Endodermal cell (in vitro differentiated cells): ENCODE results near the gene MAPK1. TPM values are rescaled to one million over a fixed set of nuclear protein-coding genes. Genes with fewer than 3 reads are reported as not detected.
A peak's percentile ranks its signal among the peaks of the same experiment; 100 is the strongest.

Experiments
- DNase-seq: peaks from one replicate; pipeline ENCODE4 v3.0.0-alpha.2; 2017
- H3K27ac ChIP-seq: 2 replicates; pipeline ENCODE4 v1.5.1; 2013; ENCODE audit warnings: mild to moderate bottlenecking, low read depth, low read length, moderate library complexity
- H3K27me3 ChIP-seq: 2 replicates; pipeline ENCODE4 v1.6.1; 2013; ENCODE audit warnings: mild to moderate bottlenecking, low read length, moderate library complexity; ENCODE audit not compliant: insufficient read depth, control insufficient read depth, poor library complexity, severe bottlenecking
- H3K36me3 ChIP-seq: 2 replicates; pipeline ENCODE4 v1.7.0; 2013; ENCODE audit warnings: mild to moderate bottlenecking, low read length, moderate library complexity; ENCODE audit not compliant: control insufficient read depth, insufficient read depth
- H3K4me1 ChIP-seq: one replicate; pipeline ENCODE4 v1.7.0; 2013; ENCODE audit warnings: low read length; ENCODE audit not compliant: control insufficient read depth, insufficient read depth
- H3K4me3 ChIP-seq: 2 replicates; pipeline ENCODE4 v1.5.1; 2013; ENCODE audit warnings: mild to moderate bottlenecking, low read length, moderate library complexity
- H3K9ac ChIP-seq: 2 replicates; pipeline ENCODE4 v1.6.1; 2013; ENCODE audit warnings: mild to moderate bottlenecking, low read length, moderate library complexity; ENCODE audit not compliant: poor library complexity, severe bottlenecking; ENCODE audit errors: extremely low read depth
- H3K9me3 ChIP-seq: 2 replicates; pipeline ENCODE4 v1.6.1; 2013; ENCODE audit warnings: mild to moderate bottlenecking, low read length, moderate library complexity; ENCODE audit not compliant: control insufficient read depth
- H3K27ac Mint-ChIP-seq: 2 replicates; pipeline ENCODE4 v1.8.0; 2020; ENCODE audit warnings: mixed read lengths
- H3K27me3 Mint-ChIP-seq: 2 replicates; pipeline ENCODE4 v1.8.0; 2021; ENCODE audit warnings: mild to moderate bottlenecking, mixed read lengths; ENCODE audit not compliant: insufficient read depth
- H3K36me3 Mint-ChIP-seq: 2 replicates; pipeline ENCODE4 v1.8.0; 2020; ENCODE audit warnings: low read depth, mixed read lengths
- H3K4me1 Mint-ChIP-seq: 2 replicates; pipeline ENCODE4 v1.8.0; 2020; ENCODE audit warnings: mixed read lengths
- H3K4me3 Mint-ChIP-seq: 2 replicates; pipeline ENCODE4 v1.8.0; 2020; ENCODE audit warnings: mild to moderate bottlenecking, moderate library complexity, mixed read lengths
- H3K9me3 Mint-ChIP-seq: 2 replicates; pipeline ENCODE4 v1.8.0; 2020; ENCODE audit warnings: mild to moderate bottlenecking, mixed read lengths
- CTCF ChIP-seq: fragments of 200-600 bp; sonication (generic); conservative IDR thresholded peaks from 2 replicates; pipeline ENCODE4 v1.5.0; 2021; ENCODE audit warnings: antibody characterized with exemption, mild to moderate bottlenecking
- WGBS, 2 experiments: methylation state at CpG; one replicate each; pipeline versions ENCODE4 v1.1.5 to v1.1.7; 2013; ENCODE audit warnings: missing lambda C conversion rate in 2 of 2, mixed read lengths in 1 of 2; ENCODE audit not compliant: insufficient coverage in 1 of 2, insufficient read length in 1 of 2; 5-methylcytosine and 5-hydroxymethylcytosine counted together
- total RNA-seq, 2 donors: library from RNA; stranded (reverse); fragmentation: NEBNext Ultra II Directional in 1 of 2; extraction: Animal tissue kit (Norgen Biotek cat#: 25700) in 1 of 2; gene quantifications; 2 replicates in 1 of 2; 3 replicates in 1 of 2; pipeline ENCODE4 v1.2.1, GENCODE V29; 2021

The MAPK1 gene
- total RNA-seq, 2 donors from 2014 or later = 76.8 to 78.6 TPM

DNA sequence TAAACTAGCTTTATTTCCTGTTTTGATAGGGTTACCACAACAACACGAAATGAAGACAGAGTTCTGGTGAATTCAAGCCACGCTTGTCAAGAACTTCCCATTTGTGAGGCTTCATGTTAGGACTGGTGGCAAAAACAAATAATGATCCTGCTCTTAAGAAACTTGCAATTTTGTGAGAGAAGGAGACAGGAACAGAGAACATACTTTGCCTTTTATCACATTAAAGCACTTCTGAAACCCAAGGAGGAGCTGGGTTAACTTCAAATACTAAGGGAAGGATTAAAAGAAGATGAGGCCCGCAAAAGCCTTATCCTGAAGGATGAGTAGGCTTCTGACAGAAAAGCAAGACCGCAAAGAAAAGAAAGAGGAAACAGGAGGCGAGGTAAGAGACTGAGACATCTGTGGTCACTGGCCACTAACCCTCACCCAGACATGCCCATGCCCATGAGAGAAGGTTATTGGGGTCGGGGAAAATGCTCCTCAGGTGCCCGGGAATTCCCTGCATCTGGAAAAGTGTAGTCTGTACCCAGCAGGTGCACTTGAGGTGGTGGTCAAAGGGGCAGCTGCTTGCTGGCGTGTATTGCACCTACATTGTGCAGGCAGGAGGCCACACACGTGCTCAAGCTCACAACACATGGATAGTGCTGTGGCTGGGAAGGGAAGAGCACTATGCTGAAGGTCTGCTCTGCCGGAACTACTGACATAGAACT lies 50.5 kb downstream of the MAPK1 start:
- H3K27ac Mint-ChIP-seq = peak overlapping the region; percentile 80
- no peak overlapping the region for H3K27ac ChIP-seq
- no peak overlapping the region for H3K4me3 Mint-ChIP-seq
- 88 to 89% methylated on average over 7 to 10 of the region's 10 CpGs for WGBS, 2 experiments
- H3K36me3 ChIP-seq = peaks cover under 1% of the 10 kb centered on the region
- peaks cover 23% of the 10 kb centered on the region for H3K4me1 Mint-ChIP-seq
- no peak overlapping the region for H3K4me3 ChIP-seq
- peaks cover 6% of the 10 kb centered on the region for H3K9me3 ChIP-seq
- no peaks in the 10 kb centered on the region for H3K4me1 ChIP-seq
- no peak overlapping the region for H3K9ac ChIP-seq
- no peaks in the 10 kb centered on the region for H3K27me3 ChIP-seq
- peaks cover 7% of the 10 kb centered on the region for H3K9me3 Mint-ChIP-seq
- DNase-seq = no peak
- no peaks in the 10 kb centered on the region for H3K27me3 Mint-ChIP-seq
- TF ChIP-seq CTCF = no peak
- H3K36me3 Mint-ChIP-seq = peaks cover 2% of the 10 kb centered on the region

- Histone ChIP-seq H3K27ac (no peak overlapping the region), H3K9me3 (peaks cover 9% of the 10 kb centered on the region), H3K4me3 (no peak overlapping the region), H3K4me1 (no peaks in the 10 kb centered on the region), H3K27me3 (no peaks in the 10 kb centered on the region), H3K36me3 (peaks cover 4% of the 10 kb centered on the region), H3K9ac (no peak overlapping the region)
- no peaks in the 10 kb centered on the region for H3K27me3 Mint-ChIP-seq
- TF ChIP-seq CTCF = no peak
- peaks cover 23% of the 10 kb centered on the region for H3K4me1 Mint-ChIP-seq
- H3K36me3 Mint-ChIP-seq = peaks cover 8% of the 10 kb centered on the region
- no peak overlapping the region for H3K27ac Mint-ChIP-seq
- WGBS, 2 experiments = 90 to 96% methylated on average over 2 of the region's 2 CpGs
- H3K4me3 Mint-ChIP-seq = no peak overlapping the region
- DNase-seq = no peak
- H3K9me3 Mint-ChIP-seq = peaks cover 11% of the 10 kb centered on the region
These were observed 51.0 kb downstream of the MAPK1 start for GRCh38 chr22:21816472-21816786.

DNA sequence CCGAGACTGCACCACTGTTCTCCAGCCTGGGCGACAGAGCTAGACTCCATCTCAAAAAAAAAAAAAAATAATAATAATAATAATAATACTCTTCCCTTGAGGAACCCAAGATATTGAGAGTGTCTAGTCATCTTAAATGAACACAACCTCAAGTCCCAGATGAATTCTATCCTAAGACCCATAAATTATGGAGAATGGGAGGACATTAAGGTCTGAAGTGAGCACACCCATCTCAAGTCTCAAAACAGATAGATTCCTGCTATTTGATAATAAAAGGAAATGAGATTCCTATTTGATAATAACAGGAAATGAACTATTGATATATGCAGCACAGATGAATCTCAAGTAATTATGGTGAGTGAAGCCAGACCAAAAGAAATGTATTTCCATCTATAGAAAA lies 51.5 kb downstream of the MAPK1 start:
- Histone ChIP-seq H3K9ac (no peak overlapping the region), H3K27ac (no peak overlapping the region), H3K4me1 (no peaks in the 10 kb centered on the region), H3K36me3 (peaks cover 4% of the 10 kb centered on the region), H3K27me3 (no peaks in the 10 kb centered on the region), H3K9me3 (peaks cover 9% of the 10 kb centered on the region), H3K4me3 (no peak overlapping the region)
- H3K27ac Mint-ChIP-seq = no peak overlapping the region
- peaks cover 10% of the 10 kb centered on the region for H3K36me3 Mint-ChIP-seq
- TF ChIP-seq CTCF = no peak
- DNase-seq = no peak
- H3K4me3 Mint-ChIP-seq = no peak overlapping the region
- peaks cover 23% of the 10 kb centered on the region for H3K4me1 Mint-ChIP-seq
- H3K27me3 Mint-ChIP-seq = no peaks in the 10 kb centered on the region
- WGBS, 2 experiments = 100% methylated on average over 1 of the region's 2 CpGs; no CpG with 5 or more reads in 1 of the 2 experiments
- H3K9me3 Mint-ChIP-seq = peaks cover 12% of the 10 kb centered on the region
